Ramos (cell line): ENCODE results near the gene ABHD17C.

Experiments used
- in situ Hi-C: fragments of 300-500 bp; cut with MboI; formaldehyde crosslinking; loops from one replicate; pipeline ENCODE4 v1.14.3; 2022; ENCODE audit warnings: low sequenced_read_pairs; ENCODE audit not compliant: unreplicated experiment

ABHD17C gene

DNA sequence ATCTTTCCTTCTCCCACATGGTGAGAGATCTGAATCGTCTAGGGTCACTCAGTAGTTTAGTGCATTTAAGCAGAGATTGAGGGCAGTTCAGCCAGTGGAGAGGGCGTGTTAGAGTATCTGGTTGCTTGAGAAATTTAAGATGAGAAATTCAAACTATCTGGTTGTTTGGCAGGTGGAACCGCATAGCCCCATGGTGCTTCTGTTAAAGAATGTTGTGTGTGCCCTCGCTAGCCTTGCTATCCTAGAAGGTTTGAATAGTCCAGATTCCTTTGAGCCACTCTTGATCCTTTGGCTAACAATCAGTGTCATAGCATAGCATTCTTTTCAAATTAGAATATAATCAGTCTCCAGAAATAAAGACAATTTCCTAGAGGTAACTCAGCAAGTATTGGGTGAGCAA is 32.1 kb downstream of the ABHD17C start:
- in situ Hi-C loops: no loop called here

DNA sequence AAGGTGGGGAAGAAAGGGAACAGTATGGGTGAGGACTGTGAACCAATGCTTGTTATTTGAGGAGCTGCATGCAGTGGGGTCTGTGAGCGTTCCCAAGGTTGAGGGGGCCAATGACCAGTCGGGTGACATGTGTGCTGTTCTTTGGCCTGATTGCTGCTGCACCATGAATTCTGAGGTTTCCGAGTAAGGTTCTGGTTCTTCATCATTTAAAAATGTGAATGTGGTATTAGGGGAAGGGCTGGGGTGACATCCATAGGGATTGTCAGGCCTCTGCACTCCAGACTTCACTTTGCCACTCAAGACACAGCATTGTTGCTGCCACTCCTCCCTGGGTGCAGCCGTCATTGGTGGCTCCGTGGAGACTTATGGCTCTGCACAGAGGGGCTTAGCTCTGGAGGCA is 32.5 kb downstream of the ABHD17C start:
- in situ Hi-C loops: no loop called here

DNA sequence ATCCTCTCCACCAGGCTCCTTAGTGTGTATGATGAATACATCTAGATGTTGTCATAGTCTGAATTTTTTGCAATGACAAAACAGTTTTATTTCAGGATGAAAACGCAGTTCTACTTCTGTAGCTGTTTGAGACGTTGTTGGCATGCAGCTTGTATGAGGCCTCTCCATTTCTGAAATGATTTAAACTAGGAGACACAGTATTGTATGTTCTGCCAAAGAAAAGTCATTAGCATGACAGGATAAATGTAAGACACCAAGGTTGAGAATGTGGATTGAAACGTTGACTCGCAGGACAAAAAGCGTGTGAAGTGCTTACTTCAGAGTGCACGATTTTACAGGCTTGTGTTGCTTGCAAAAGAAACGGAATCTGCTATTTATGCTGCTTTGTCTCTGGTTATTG is 35.3 kb downstream of the ABHD17C start:
- in situ Hi-C loops: no loop called here

DNA sequence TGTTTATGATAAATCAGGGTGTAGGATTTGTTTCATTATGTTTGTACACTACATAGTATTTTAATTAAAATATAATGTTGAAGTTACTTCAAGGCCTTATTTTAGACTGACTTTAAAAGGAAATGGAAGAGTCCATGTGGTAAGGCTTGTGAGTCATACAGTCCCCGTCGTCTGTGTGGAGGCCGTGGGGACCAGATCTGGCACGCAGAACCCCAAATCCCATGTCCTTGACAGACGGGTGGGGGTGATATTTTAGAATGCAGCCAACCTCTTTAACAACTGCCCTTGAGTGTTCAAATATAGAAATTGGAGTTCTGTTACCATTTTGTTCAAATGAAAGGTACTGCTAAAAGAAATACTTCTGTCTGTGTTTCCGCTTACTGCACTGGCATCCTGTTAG is 35.8 kb downstream of the ABHD17C start:
- in situ Hi-C loops: no loop called here

DNA sequence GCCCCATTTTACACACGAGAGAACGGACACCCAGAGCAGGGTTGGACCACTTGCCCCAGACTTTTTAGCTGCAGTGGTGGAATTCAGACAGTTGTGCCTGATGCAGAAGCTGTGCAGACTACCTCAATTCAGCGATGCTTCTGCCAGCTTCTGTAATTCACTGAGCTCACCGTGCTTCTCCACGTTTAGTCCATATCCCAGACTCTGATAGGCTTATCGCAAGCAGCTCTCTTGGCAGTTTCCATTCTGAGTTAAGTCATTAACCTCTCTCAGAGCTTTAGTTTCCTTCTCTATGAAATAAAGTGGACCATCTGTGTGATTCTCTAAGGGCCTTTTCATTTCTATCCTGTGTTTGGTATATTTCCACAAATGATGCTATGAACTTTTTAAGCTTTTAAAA is 37.1 kb downstream of the ABHD17C start:
- in situ Hi-C loops: no loop called here

DNA sequence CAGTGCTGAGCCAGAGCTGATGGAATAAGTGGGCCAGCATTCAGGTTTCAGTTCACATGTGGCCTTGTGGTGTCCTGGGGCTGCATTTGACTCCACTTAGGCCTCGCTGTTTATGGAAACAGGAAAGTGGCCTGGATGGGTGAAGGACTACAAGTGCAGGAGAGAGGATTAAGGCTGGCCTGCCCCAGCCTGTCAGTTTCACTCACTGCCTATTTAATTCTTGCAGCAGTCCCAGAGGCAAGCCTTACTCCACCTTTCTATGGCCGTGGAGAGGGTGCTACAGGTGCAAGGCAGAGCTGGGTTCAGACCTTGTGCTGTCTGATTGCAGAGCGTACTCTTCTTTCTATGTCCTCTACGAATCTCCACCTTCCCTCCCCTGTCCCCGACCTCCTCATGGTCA is 37.7 kb downstream of the ABHD17C start:
- in situ Hi-C loops: no loop called here

DNA sequence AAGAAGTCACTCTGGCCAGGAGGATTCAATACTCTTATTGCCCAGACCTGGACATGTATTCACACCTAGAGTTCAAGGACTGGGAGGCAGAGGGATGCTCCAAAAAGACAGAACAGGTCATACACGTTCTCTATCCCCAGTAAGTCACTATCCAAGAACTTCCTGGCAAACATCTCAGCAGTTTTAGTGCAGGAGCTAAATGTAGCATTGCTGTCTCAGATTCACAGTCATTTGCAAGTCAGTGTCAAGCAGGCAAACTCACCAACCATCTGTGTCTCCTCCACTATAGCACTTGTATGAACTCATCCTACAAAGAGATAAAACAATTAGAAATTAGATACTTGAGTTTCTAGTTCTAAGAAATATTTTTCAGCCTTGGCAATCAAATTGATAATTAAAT is 38.4 kb downstream of the ABHD17C start:
- in situ Hi-C loops: no loop called here

DNA sequence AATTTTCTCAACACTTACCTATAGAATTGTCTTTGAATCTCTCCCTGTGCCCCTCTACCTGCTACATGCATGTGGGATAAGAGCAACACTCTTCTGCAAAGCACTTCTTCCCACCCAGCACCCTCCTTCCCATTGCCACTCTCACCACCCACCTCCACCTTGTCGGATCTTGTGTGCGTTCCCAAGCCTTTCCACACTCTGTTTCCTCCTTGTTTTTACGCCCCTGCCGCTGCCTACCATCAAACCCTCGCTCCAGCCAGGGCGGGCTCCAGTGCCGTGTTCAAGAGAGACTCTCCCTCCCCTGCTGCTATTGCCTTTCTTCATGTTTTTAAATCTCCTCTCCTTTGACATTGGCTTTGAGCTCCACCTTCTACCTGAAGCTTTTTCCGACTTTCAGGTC is 40.2 kb downstream of the ABHD17C start:
- in situ Hi-C loops: no loop called here

DNA sequence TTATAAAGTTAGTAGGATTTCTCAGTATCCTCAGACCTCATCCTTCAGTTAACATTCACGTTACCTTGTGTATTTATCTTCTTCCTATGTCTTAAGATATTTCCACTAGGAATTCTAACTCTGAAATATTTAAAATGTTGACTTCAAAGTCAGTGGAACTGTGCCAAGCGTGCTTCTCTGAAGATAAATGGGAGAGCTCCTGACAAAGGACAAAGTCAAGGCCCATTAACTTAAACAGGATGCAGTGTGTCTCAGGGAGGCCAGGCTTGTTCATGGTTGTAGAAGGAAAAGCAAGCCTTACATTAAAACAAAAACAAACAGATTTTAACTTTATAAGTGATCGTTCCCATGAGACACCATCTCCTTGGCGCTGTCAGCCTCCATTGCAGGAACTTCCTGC is 41.5 kb downstream of the ABHD17C start:
- in situ Hi-C loops: no loop called here

DNA sequence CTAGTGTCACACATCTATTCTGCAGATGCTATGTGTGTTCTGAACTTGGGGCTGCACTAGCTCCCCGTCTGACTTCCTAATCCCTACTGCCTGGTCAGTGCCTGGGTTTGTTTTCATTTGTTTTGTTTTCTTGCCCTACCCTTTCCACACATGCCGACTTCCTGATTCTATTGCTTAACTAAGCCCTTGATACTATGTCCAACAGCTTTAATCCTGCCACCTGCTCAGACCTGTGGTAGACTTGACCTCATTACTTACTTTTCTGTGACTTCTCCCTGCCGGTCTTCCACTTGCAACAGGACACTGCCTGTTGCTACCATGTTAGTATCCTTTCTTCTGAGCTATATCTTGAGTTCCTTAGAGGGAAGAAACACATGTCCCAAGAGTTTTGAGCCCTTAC is 44.8 kb downstream of the ABHD17C start:
- in situ Hi-C loops: no loop called here

DNA sequence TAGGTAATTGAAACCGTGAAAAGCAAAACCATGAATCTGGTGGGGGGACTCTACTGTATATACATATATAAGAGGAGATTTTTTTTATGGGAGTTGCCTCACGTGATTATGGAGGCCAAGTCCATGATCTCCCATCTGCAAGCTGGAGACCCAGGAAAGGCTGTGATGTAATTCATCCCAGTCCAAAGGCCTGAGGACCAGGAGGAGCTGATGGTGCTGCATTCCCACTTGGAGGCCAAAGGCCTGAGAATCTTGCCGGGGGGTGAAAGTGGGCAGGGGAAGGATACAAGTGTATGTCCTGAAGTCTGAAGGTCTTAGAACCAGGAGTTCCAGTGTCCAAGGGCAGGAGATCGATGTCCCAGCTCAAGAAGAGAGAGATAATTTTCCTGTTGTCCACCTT is 47.0 kb downstream of the ABHD17C start:
- in situ Hi-C loops: no loop called here

DNA sequence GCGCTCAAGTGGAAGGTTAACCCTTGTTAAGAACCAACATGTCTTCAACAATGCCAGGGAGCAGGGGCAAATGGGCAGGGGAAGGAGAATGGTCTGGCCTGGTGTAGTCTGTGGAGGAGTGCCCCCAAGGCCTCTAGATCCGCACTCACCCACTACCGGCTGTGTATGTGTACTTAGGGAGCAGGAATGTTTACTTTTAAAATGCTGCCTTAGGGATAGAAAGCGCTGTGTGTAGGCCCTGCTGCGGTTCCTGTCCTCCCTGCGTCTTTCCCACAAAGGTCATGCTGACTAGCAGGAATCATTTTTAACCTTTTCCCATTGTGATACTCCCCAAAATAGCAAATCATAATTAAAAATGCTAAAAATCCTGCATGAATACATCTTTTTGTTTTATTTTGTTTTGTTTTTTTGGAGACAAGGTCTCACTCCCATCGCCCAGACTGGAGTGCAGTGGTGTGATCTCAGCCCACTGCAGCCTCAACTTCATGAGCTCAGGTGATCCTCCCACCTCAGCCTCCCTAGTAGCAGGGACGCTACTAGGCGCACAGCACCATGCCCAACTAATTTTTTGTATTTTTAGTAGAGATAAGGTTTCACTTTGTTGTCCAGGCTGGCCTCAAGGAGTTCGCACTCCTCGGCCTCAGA is 48.2 kb downstream of the ABHD17C start:
- in situ Hi-C loops: no loop called here

DNA sequence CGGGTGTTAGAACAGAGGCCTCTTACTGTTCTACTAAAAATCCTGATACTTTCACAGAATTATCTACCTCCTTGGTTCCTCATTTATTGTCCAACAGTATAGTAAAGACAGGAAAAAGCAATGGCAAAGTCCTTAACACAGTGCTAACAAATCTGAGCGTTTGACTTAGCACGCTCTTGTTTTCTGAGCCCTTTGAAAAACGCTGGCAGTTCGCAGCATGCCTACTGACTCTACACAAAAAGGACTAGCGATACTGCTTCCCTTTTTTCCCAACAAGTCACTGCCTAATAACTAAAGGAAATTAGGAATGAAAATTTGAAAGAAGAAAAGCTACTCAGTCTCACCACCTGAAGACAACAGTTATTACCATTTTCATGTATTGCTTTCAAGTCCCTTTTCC is 49.3 kb downstream of the ABHD17C start:
- in situ Hi-C loops: no loop called here

DNA sequence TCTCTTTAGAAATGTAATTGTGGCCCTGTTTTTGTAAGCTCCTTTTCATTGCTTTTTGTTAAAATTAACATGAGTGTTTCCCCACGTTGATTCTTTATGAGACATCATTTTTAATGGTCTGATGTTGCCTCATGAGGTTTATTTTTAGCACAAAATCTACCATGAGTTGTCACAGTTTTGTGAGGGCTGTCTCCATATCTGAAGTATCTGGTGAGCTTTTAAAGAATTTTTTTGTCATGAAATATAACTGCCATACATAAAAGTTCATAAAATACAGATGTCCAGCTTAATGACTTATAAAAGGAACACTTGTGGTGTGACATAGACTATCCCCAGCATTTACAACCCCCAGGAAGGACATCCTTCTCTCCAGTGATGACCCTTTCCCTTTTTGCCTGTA is 49.7 kb downstream of the ABHD17C start:
- in situ Hi-C loops: no loop called here

DNA sequence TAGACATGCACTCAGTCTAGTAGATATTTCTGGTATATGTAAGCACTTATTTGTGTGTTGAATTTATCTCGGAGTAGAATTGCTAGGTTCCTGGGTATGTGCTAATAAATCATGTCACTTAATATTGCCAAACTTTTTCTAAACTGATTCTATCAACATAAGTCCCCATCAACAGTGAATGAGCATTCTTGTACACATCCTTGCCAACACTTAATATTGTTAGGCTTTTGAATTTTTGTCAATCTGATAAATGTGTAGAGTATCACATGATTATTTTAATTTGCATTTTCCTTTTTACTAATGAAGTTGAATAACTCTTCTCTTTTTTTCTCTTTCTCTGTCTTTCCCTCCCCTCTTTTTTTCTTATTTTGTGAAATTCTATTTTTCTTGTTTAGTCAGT is 50.8 kb downstream of the ABHD17C start:
- in situ Hi-C loops: no loop called here

DNA sequence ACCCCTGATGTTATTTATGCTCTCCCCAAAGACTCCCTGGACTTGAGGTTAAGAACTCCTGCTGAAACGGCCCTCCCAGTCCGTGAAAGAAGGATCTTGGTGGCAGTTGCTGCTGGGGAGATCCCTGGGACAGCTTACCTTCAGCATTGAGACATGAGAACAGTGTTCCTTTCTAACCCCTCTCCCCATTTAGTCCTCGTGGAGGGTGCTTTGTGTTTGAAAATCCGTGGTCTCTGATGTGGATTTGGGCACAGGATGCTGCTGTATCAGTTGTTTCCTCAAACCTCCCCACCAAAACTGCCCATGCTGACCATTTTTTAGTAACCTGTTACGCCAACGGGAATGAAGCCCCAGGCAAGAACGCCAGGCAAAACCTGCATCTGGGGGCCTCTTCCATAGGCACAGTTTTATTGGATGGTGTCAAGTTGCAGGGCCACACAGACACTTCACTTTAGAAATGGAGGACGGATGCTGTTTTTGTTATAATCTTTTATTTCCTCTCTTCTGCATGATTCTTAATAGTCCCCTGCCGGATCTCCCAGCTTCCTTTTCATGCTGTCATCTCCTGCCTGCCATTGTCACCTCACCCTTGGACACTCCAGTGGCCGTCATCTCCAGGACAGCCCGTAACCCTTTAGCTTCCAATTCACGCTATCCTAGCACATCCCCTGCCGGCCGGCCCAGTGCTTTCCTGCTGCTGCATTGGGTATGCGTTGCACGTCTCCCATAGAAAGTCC is 52.4 kb downstream of the ABHD17C start:
- in situ Hi-C loops: no loop called here

DNA sequence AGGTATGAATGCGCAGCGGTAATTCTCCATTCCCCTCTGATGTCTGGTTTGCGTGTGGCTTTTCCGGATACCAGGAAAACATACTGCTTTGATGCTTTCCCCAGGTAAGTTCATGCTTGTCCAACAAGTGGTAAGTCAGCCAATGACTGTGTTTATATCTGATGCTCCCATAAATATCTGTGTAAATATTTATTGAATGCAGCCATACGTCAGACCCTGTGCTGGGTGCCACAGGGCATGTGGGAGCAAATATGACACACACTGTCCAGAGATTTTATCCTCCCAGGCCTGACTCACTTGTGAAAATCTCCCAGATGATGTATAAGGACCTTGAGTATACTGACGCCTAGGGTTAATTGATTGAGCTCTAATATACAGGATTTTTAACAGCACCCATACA is 54.5 kb downstream of the ABHD17C start:
- in situ Hi-C loops: no loop called here

DNA sequence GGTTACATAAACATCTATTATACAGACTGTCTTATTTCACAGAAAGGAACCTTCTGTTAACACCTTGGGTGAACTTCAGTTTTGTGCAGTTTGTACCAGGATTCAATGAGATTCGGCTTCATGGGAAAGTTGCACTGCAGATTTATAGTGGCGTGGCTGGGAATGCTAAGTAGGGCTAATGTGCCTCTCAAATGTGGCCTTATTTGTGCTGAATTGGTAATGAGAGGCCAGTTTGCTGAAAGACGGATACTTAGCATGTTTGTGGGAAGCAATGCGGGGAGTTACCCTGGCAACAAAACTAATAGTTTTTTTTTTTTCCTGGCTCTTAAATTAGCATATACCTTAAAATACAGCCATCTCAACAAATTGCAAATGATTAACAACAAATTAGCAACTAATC is 55.5 kb downstream of the ABHD17C start:
- in situ Hi-C loops: no loop called here

DNA sequence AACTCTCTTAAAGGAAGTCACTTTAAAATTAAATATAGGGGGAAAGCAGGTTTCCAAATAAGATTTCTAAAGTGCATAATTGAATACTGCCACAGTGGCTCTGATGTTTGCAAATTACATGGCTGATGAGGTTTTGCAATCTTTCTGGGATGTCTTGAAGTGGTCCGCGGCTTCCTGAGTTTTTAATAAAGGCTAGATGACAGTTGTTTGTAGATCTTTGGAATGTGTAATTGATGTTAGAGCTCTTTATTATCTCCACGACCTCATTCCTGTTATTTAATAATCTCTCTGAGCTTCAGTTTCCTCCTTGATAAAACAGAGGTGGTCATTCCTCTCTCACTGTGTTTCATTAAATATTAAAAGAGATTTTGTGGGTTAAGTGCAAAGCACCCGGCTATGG is 57.1 kb downstream of the ABHD17C start:
- in situ Hi-C loops: no loop called here

DNA sequence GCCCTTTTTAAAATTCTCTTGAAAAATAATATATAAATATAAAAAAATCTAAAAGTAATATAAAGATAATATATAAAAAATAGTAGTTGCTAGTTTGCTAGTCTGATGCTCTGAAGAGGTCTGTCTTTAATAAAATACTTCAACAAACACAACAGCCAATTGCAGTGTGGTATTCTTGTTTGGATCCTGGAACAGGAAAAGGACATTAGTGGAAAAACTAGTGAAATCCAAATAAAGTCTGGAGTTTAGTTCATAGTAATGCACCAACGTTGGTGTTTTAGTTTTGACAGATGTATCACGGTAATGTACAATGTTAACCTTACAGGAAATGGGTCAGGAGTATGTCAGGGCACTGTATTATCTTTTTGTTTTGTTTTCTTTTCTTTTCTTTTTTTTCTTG is 58.1 kb downstream of the ABHD17C start:
- in situ Hi-C loops: no loop called here

DNA sequence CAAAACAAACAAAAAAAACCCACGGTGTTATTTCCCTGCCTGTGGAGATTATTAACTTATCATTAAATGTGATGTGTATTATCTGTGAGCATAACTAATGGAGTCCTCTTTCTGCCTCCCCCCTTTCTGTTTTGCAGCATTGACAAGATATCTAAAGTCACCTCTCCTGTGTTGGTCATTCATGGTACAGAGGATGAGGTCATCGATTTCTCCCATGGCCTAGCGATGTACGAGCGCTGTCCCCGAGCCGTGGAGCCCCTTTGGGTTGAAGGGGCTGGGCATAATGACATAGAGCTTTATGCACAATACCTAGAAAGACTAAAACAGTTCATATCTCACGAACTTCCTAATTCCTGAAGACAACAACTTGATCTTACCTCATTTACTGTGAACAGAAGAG is 58.9 kb downstream of the ABHD17C start:
- in situ Hi-C loops: no loop called here

DNA sequence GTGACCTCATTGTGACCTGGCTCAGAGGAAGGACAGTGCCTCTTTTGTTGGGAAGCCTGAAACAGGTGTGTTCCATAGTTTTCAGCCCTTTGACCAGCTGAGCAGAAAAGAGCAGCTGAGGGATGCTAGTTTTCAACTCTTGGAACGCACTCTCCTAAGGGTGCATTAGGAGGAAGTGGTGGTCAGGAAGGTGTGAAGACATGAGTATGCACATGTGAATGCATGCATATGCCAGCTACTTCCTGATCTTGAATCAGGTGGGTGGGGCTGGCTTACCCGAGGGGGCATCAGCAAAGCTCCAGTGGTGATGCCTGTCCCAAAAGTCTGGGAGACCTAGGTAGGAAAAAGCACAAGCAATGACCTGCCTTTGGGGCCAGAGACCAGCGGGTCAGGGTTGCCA is 60.8 kb downstream of the ABHD17C start:
- in situ Hi-C loops: no loop called here
